Stimulated activated CD4-positive, alpha-beta T cell treated with anti-CD3 and anti-CD28 coated beads, TNF-alpha, amount 100 ng/mL, for 48 hours (primary cell): Measurements from ENCODE around the gene RD3L.

Experiments
- DNase-seq, 3 donors: peaks; one replicate each; pipeline ENCODE4 v3.0.0-alpha.2; 2020; ENCODE audit warnings: low read depth in 3 of 3

Gene RD3L

GRCh38 chr14:103896578-103896977, 45.8 kb downstream of the RD3L start:
- no peak for DNase-seq

GRCh38 chr14:103894723-103895059, 47.6 kb downstream of the RD3L start:
- no peak for DNase-seq

GRCh38 chr14:103894034-103894722, 48.2 kb downstream of the RD3L start:
- no peak for DNase-seq

GRCh38 chr14:103892247-103892646, 50.1 kb downstream of the RD3L start:
- DNase-seq, result no peak

GRCh38 chr14:103891667-103892215, 50.6 kb downstream of the RD3L start:
- DNase-seq, result no peak

GRCh38 chr14:103890821-103891666, 51.3 kb downstream of the RD3L start:
- no peak for DNase-seq
